NCI-H2227 treated with DMSO at 0.1 percent for 48 hours (cell line): ENCODE data around the gene STARD4.

Source experiments
- DNase-seq: peaks from one replicate; lab custom pipeline; 2025; lab: John Stamatoyannopoulos, UW

STARD4 gene

DNA sequence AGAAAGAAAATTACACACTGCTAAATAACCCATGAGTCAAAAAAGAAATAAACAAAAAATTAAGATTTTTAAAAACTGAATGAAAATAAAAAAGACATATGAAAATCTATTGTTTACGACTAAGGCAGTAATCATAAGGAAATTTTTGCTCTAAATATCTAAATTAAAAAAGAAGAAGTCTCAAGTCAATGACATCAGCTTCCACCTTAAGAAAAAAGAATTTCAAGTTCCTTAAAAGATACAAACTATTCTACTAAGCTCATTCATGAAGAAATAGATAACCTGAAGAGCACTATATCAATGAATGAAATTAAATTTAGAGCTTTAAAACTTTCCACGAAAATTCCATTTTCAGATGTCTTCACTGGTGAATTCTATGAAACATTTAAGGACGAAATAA is 15.7 kb upstream of the STARD4 start:
- no peak for DNase-seq

DNA sequence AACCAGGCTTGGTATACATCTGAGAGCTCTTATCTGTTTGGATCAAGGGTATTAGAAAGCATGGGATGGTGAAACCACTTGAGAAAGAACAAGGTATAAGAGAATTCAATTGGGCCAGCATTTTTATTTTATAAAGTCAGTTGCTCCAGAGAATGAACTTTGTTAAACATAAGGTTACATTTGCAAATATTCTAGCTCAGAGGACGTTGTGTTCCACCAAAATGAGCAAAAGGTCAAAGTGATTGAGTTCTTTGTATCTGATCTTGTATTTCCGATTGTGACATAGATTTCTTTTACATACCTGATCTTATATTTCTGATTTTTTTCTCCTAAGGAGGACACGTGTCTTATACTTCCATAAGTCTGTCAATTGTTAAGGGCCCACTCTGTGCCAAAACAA is 8.6 kb upstream of the STARD4 start:
- DNase-seq: no peak

- no peak for DNase-seq
Observed at GRCh38 chr5:111518777-111519176, 6.4 kb upstream of the STARD4 start.

DNA sequence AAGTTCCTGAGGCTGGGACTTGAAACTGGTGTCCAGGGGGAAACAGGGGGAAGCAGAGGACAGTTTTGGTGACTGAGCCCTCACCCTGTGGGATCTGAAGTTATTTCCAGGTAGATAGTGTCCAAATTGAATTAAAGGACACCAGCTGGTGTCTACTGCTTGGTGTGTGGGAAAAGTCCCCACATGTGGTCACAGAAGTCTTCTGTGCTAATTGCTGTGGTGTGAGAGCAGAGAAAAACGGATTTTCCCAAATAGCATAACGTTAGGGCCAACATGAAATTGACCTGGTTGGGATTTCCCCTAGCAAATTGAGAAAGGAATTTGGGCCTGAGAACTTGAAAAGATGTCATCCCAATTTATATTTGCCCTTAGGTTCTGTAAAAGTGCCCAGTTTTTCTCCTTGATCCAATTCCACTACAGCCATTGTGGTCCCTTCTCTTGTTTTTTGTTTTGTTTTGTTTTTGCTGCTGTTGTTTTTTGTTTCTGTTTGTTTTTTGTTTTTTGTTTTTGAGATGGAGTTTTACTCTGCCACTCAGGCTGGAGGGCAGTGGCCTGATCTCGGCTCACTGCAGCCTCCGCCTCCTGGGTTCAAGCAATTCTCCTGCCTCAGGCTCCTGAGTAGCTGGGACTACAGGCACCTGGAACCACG is 5.6 kb upstream of the STARD4 start:
- DNase-seq: no peak

GRCh38 chr5:111514087-111514486 is 1.8 kb upstream of the STARD4 start:
- DNase-seq: no peak

DNA sequence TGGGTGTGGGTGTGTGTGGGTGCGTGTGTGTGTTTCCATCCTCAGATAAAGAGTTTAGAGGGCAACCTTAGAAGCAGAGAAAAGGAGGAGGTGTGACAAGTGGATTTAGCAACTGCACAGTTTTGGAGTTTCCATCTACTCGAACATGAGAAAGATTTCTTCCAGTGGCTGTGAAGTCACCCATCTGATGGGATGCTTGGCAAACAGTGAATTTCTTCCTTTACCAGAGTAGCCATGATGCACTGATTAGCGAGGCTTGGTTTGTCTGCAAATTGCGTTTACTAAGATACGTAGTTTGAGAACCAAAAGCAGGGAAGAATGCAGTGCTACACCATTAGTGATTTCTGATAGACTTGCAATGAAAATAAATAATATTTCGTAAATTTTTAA is 791 bp upstream of the STARD4 start:
- peak; percentile 60 for DNase-seq

GRCh38 chr5:111511831-111512374 is 432 bp downstream of the STARD4 start:
- peak; percentile 53 for DNase-seq

GRCh38 chr5:111511174-111511830 is 1.0 kb downstream of the STARD4 start:
- DNase-seq: no peak

DNA sequence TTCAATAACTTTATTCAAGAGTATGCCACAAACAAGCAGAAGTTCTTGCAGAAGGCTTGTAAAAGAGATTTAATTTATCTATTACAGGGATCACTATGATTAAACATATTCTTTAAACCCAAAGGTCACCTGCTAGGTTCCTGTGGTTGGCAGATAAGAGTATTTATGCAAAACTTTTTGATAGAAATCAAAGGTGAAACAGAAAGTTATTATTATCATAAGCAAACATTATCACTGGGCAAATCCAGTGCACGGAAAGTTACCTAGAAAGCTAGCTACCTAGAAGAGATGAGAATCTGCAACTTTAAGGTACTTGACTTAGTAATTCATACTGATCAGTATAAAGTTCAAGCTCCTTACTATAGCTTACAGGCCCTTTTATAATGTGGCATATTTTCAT is 3.2 kb downstream of the STARD4 start:
- no peak for DNase-seq

- no peak for DNase-seq
Observed at GRCh38 chr5:111507276-111507675, 5.1 kb downstream of the STARD4 start.

DNA sequence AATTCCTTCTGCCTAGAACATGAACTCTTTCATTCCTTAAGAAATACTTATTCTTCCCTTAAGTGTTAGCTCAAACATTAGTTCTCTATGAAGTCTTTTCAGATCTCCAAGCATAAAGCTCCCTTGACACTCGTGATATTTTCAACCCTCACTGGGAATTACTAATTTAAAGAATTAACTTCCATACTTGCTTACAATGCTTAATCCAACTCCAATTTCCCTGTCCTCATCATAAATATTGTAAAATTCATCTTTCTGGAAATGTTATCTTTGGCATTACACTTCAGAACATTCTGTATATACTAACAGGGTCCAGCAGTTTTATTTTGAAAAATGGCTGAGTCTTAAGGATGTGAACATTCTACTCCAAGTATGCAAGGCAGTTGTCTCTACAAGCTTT is 7.2 kb downstream of the STARD4 start:
- DNase-seq: no peak

- DNase-seq: no peak
Observed at GRCh38 chr5:111502956-111503355, 9.4 kb downstream of the STARD4 start.

GRCh38 chr5:111498346-111498745 is 14.0 kb downstream of the STARD4 start:
- no peak for DNase-seq

GRCh38 chr5:111495159-111495558 is 17.2 kb downstream of the STARD4 start:
- DNase-seq: no peak

DNA sequence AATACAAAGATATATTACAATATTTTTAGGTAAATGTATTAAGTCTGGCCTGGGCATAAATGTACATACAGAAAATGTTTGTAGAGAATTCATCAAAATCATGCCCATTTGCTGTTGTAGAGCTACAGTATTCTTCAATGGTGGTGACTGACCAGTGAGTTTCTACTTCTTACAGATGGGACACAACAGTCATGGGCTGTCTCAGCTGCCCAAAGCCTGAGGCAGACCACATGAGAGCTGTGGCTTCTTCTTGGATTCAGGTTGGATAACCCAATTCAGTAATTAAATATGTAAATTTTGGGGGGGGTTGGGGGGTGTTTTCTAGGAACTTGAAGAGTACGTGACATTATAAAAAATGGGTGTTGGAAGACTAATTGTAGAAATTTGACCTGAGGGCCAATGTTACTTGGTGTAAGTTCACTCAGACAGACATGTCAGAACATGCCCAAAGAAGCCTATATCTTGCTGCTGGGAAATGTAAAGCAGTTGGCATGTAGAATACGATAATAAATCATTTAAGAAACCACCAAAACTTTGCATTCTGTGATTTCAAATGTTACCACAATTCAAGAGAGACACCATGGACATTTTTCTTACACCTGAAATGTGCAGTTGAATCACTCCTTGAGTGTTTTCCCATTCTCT is 17.9 kb downstream of the STARD4 start:
- no peak for DNase-seq

DNA sequence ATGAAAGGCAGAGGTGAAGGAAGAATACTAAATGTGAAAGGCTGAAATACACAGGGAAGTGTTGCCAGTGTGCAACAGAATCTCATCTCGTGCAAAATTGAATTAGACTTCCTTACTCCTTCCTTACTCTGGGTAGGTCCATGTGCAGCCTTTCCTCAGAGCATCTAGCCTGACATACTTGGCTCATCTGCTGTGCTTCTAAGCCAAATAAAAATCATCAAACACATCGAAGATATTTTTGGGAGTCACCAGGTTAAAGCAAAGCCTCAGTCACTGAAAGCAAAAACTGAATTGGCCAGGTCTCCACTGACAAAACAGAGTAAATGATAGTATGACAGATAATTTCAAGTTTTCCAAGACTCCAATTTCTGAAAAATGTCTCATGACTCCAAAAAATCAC is 19.3 kb downstream of the STARD4 start:
- no peak for DNase-seq

DNA sequence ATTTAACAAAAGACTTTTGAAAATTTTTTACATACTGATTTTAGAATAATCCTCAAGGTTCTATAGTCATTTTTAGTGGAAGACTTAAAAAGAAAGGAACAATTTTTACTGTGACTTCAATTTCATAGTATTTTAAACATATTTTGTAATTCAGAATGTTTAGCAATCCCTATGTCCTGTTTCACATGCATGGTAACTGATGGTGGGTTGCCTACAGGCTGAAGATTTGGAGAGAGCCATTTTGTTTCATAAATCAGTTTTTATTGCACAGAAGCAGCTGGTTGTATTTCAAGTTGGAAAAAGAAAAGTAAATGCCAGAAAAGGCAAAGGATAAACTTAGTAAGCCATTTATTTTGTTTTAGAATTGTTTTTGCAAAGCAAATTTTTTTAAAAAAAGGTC is 24.0 kb downstream of the STARD4 start:
- DNase-seq: no peak

DNA sequence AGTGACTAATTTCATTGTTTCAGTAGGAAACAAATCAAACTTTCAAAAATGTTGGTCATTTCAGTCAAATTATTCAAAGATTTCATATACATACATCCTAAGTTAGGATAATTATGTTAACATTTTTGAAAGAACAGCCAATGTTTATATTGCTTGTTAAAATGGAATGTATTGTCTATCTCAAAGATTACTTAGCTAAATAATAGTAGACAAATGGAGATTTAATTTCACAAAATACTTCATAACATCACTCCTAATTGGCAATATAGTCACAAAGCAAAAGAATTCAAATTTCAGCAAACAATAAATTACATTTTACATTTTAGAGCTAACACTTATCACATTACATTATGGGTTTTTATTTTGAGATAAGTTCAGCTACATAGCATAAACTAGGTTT is 25.4 kb downstream of the STARD4 start:
- DNase-seq: no peak

DNA sequence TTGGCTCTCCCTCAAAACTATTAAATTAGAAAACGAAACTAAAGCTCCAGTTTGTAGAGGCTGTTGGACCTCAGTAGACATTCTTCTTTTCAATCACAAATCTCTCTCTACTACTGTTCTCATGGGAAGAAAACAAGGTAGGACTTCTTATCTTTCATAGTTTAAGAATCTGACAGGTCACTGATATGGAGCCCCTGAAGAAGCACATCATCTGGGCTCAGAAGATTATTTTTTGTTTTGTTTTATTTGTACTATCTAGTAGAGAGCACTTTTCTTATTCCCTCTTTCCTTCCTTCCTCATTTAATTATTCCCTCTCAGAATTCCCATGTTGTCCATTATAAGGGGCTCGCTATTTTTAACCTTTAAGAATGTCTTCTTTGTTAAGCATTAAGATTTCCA is 26.3 kb downstream of the STARD4 start:
- no peak for DNase-seq

DNA sequence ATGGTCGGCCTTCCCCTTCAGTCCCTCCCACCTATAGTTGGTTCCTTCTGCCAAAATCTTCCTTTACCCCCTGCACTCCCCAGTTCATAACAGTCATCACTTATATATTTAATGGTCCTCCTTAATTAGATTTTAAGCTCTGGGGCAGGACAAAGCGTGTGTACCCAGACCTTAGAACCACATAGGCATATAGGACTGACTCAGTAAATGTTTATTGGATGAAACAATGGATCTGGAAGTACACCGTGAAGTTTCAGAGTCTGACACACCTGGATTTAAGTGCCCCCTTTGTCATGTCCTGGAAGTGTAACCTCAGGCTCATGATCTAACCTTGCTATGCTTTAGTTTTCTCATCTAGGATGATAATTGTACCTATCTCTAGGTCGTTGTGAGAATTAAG is 32.0 kb downstream of the STARD4 start:
- no peak for DNase-seq

GRCh38 chr5:111478898-111479297 is 33.4 kb downstream of the STARD4 start:
- DNase-seq: no peak

DNA sequence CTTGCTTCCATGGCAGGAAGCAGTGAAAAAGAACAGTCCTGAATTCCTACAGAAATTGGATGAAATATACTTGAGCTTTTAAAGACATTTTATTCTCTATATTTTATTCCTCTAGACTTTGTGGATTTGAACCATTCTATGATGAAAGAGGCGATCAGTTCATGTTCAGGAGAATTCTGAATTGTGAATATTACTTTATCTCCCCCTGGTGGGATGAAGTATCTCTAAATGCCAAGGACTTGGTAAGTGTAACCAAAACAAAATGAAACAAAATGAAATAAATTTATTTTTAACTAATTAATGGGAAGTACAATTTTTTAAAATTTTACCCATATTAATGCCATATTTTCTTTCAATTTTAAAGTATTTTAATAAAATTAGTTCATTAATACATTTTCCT is 34.1 kb downstream of the STARD4 start:
- DNase-seq: peak; percentile 3

DNA sequence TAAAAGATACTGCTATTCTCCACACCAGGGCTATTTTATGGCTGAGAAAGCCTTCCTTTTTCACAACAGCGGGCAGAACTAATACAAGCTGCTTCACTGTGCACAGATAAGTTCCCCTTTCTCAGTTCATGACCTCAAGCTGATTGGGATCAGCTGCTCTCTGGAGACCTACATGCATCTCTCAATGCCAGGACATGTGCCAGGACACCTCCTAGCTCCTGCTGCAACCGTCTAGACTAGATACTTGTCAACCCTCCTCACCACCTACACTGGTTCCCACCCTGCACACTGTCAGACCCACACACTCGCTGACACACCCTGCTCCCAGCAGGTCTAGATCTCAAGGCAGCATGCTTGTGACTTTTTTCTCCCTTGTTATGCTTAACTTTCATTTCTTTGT is 39.8 kb downstream of the STARD4 start:
- no peak for DNase-seq
